ENCODE measurements around the gene SSTR1.

- peak in 1 of 3 experiments; percentile 7 for TF ChIP-seq CTCF (IDR thresholded peaks at IDR 0.05)
- no peak for TF ChIP-seq EP300 (IDR thresholded peaks at IDR 0.05)
- no peak for TF ChIP-seq POLR2AphosphoS5 (IDR thresholded peaks at IDR 0.05)
Observed at GRCh38 chr14:38248321-38249028, 40.8 kb downstream of the SSTR1 start.

All from esophagus muscularis mucosa (tissue), 4 donors.